ENCODE results near the gene ACTG2.
"Not testable (repeated sequence)": the region's sequence is repeated elsewhere in the genome, so short reads cannot be mapped to it uniquely, and the experiment has no call there.

The ACTG2 gene

GRCh38 chr2:73937899-73938298, 45.1 kb downstream of the ACTG2 start:
- Histone ChIP-seq H3K27ac (ENCODE audit: low read depth, low read length) (0 out of 2 replicates have a peak overlapping the region, but pooled peaks have one; percentile 25), H3K4me3 (ENCODE audit: low read depth, low read length) (no peak overlapping the region), H3K79me2 (ENCODE audit: control insufficient read depth, insufficient read depth, low read length, unreplicated experiment) (peaks cover 84% of the 10 kb centered on the region), H3K4me1 (ENCODE audit: control insufficient read depth, insufficient read depth, low read length, unreplicated experiment) (peaks cover 40% of the 10 kb centered on the region), H3K27me3 (ENCODE audit: insufficient read depth, low read length) (no peaks in the 10 kb centered on the region), H2AFZ (ENCODE audit: low read length, unreplicated experiment) (no peak overlapping the region), H3K36me3 (ENCODE audit: insufficient read depth, low read length) (peaks cover 17% of the 10 kb centered on the region)

GRCh38 chr2:73938718-73939352, 46.0 kb downstream of the ACTG2 start:
- H3K27me3 ChIP-seq (ENCODE audit: insufficient read depth, low read length): no peaks in the 10 kb centered on the region
- H3K36me3 ChIP-seq (ENCODE audit: insufficient read depth, low read length): peaks cover 15% of the 10 kb centered on the region
- no peak overlapping the region for H2AFZ ChIP-seq (ENCODE audit: low read length, unreplicated experiment)
- peaks cover 35% of the 10 kb centered on the region for H3K4me1 ChIP-seq (ENCODE audit: control insufficient read depth, insufficient read depth, low read length, unreplicated experiment)
- peak overlapping the region; percentile 25 for H3K27ac ChIP-seq (ENCODE audit: low read depth, low read length)
- H3K79me2 ChIP-seq (ENCODE audit: control insufficient read depth, insufficient read depth, low read length, unreplicated experiment): peaks cover 82% of the 10 kb centered on the region
- H3K4me3 ChIP-seq (ENCODE audit: low read depth, low read length): no peak overlapping the region

GRCh38 chr2:73939419-73939818, 46.6 kb downstream of the ACTG2 start:
- Histone ChIP-seq H3K27ac (ENCODE audit: low read depth, low read length) (peak overlapping the region; percentile 25), H3K4me1 (ENCODE audit: control insufficient read depth, insufficient read depth, low read length, unreplicated experiment) (peaks cover 35% of the 10 kb centered on the region), H3K36me3 (ENCODE audit: insufficient read depth, low read length) (peaks cover 15% of the 10 kb centered on the region), H3K79me2 (ENCODE audit: control insufficient read depth, insufficient read depth, low read length, unreplicated experiment) (peaks cover 82% of the 10 kb centered on the region), H3K4me3 (ENCODE audit: low read depth, low read length) (no peak overlapping the region), H3K27me3 (ENCODE audit: insufficient read depth, low read length) (no peaks in the 10 kb centered on the region), H2AFZ (ENCODE audit: low read length, unreplicated experiment) (no peak overlapping the region)

- not testable (repeated sequence) for H3K27ac ChIP-seq (ENCODE audit: low read depth, low read length); H2AFZ ChIP-seq (ENCODE audit: low read length, unreplicated experiment); H3K27me3 ChIP-seq (ENCODE audit: insufficient read depth, low read length); H3K4me3 ChIP-seq (ENCODE audit: low read depth, low read length)
- H3K36me3 ChIP-seq (ENCODE audit: insufficient read depth, low read length): peaks cover 17% of the 10 kb centered on the region
- peaks cover 35% of the 10 kb centered on the region for H3K4me1 ChIP-seq (ENCODE audit: control insufficient read depth, insufficient read depth, low read length, unreplicated experiment)
- H3K79me2 ChIP-seq (ENCODE audit: control insufficient read depth, insufficient read depth, low read length, unreplicated experiment): peaks cover 84% of the 10 kb centered on the region
Observed at GRCh38 chr2:73940066-73940465, 47.3 kb downstream of the ACTG2 start.

GRCh38 chr2:73942664-73943063, 49.9 kb downstream of the ACTG2 start:
- H3K27me3 ChIP-seq (ENCODE audit: insufficient read depth, low read length): no peaks in the 10 kb centered on the region
- no peak overlapping the region for H2AFZ ChIP-seq (ENCODE audit: low read length, unreplicated experiment)
- H3K36me3 ChIP-seq (ENCODE audit: insufficient read depth, low read length): peaks cover 24% of the 10 kb centered on the region
- H3K4me3 ChIP-seq (ENCODE audit: low read depth, low read length): no peak overlapping the region
- peaks cover 20% of the 10 kb centered on the region for H3K4me1 ChIP-seq (ENCODE audit: control insufficient read depth, insufficient read depth, low read length, unreplicated experiment)
- no peak overlapping the region for H3K27ac ChIP-seq (ENCODE audit: low read depth, low read length)
- peaks cover 71% of the 10 kb centered on the region for H3K79me2 ChIP-seq (ENCODE audit: control insufficient read depth, insufficient read depth, low read length, unreplicated experiment)

GRCh38 chr2:73944714-73945113, 51.9 kb downstream of the ACTG2 start:
- Histone ChIP-seq H3K36me3 (ENCODE audit: insufficient read depth, low read length) (peaks cover 34% of the 10 kb centered on the region), H3K79me2 (ENCODE audit: control insufficient read depth, insufficient read depth, low read length, unreplicated experiment) (peaks cover 58% of the 10 kb centered on the region)

GRCh38 chr2:73946215-73946614, 53.4 kb downstream of the ACTG2 start:
- H3K27ac ChIP-seq (ENCODE audit: low read depth, low read length): no peak overlapping the region
- peaks cover 38% of the 10 kb centered on the region for H3K36me3 ChIP-seq (ENCODE audit: insufficient read depth, low read length)
- peaks cover 43% of the 10 kb centered on the region for H3K79me2 ChIP-seq (ENCODE audit: control insufficient read depth, insufficient read depth, low read length, unreplicated experiment)
- H3K4me3 ChIP-seq (ENCODE audit: low read depth, low read length): no peak overlapping the region
- no peak overlapping the region for H2AFZ ChIP-seq (ENCODE audit: low read length, unreplicated experiment)
- no peaks in the 10 kb centered on the region for H3K27me3 ChIP-seq (ENCODE audit: insufficient read depth, low read length)
- H3K4me1 ChIP-seq (ENCODE audit: control insufficient read depth, insufficient read depth, low read length, unreplicated experiment): no peaks in the 10 kb centered on the region

More at GRCh38 chr2:73944714-73945113, 51.9 kb downstream of the ACTG2 start:
- Histone ChIP-seq H3K4me3 (ENCODE audit: low read depth, low read length) (no peak overlapping the region), H3K4me1 (ENCODE audit: control insufficient read depth, insufficient read depth, low read length, unreplicated experiment) (no peaks in the 10 kb centered on the region), H2AFZ (ENCODE audit: low read length, unreplicated experiment) (no peak overlapping the region), H3K27me3 (ENCODE audit: insufficient read depth, low read length) (no peaks in the 10 kb centered on the region), H3K27ac (ENCODE audit: low read depth, low read length) (no peak overlapping the region)

- Histone ChIP-seq H2AFZ (ENCODE audit: low read length, unreplicated experiment) (no peak overlapping the region), H3K4me1 (ENCODE audit: control insufficient read depth, insufficient read depth, low read length, unreplicated experiment) (peaks cover 1% of the 10 kb centered on the region), H3K4me3 (ENCODE audit: low read depth, low read length) (no peak overlapping the region), H3K27ac (ENCODE audit: low read depth, low read length) (no peak overlapping the region), H3K27me3 (ENCODE audit: insufficient read depth, low read length) (no peaks in the 10 kb centered on the region), H3K36me3 (ENCODE audit: insufficient read depth, low read length) (peaks cover 35% of the 10 kb centered on the region), H3K79me2 (ENCODE audit: control insufficient read depth, insufficient read depth, low read length, unreplicated experiment) (peaks cover 41% of the 10 kb centered on the region)
Observed at GRCh38 chr2:73946666-73947065, 53.9 kb downstream of the ACTG2 start.

- Histone ChIP-seq H3K27ac (ENCODE audit: low read depth, low read length) (no peak overlapping the region), H3K79me2 (ENCODE audit: control insufficient read depth, insufficient read depth, low read length, unreplicated experiment) (peaks cover 37% of the 10 kb centered on the region), H3K27me3 (ENCODE audit: insufficient read depth, low read length) (no peaks in the 10 kb centered on the region), H3K4me3 (ENCODE audit: low read depth, low read length) (no peak overlapping the region), H3K4me1 (ENCODE audit: control insufficient read depth, insufficient read depth, low read length, unreplicated experiment) (peaks cover 9% of the 10 kb centered on the region), H3K36me3 (ENCODE audit: insufficient read depth, low read length) (peaks cover 41% of the 10 kb centered on the region), H2AFZ (ENCODE audit: low read length, unreplicated experiment) (no peak overlapping the region)
Observed at GRCh38 chr2:73947412-73948018, 54.7 kb downstream of the ACTG2 start.

GRCh38 chr2:73949802-73950201, 57.0 kb downstream of the ACTG2 start:
- Histone ChIP-seq H3K4me1 (ENCODE audit: control insufficient read depth, insufficient read depth, low read length, unreplicated experiment) (peaks cover 13% of the 10 kb centered on the region), H2AFZ (ENCODE audit: low read length, unreplicated experiment) (no peak overlapping the region), H3K27ac (ENCODE audit: low read depth, low read length) (no peak overlapping the region), H3K4me3 (ENCODE audit: low read depth, low read length) (no peak overlapping the region), H3K36me3 (ENCODE audit: insufficient read depth, low read length) (peaks cover 41% of the 10 kb centered on the region), H3K27me3 (ENCODE audit: insufficient read depth, low read length) (no peaks in the 10 kb centered on the region), H3K79me2 (ENCODE audit: control insufficient read depth, insufficient read depth, low read length, unreplicated experiment) (peaks cover 24% of the 10 kb centered on the region)
